HG03097 (cell line): ENCODE data around the gene AUH.

Source experiments
- ATAC-seq: cut with Tn5 transposase; IDR thresholded peaks from one replicate; pipeline ENCODE4 v1.9.1; 2021; ENCODE audit not compliant: unreplicated experiment, low FRiP score

Gene AUH

GRCh38 chr9:91256235-91256634 lies 105.5 kb downstream of the AUH start:
- ATAC-seq: no peak

- no peak for ATAC-seq
Observed at GRCh38 chr9:91255327-91255726, 106.4 kb downstream of the AUH start.

- no peak for ATAC-seq
Observed at GRCh38 chr9:91253488-91253887, 108.2 kb downstream of the AUH start.

- no peak for ATAC-seq
Observed at GRCh38 chr9:91248707-91249106, 113.0 kb downstream of the AUH start.

GRCh38 chr9:91247278-91247677 lies 114.4 kb downstream of the AUH start:
- ATAC-seq: no peak

GRCh38 chr9:91246846-91247245 lies 114.9 kb downstream of the AUH start:
- ATAC-seq: no peak

- no peak for ATAC-seq
Observed at GRCh38 chr9:91245431-91246313, 116.0 kb downstream of the AUH start.

GRCh38 chr9:91243029-91243428 lies 118.7 kb downstream of the AUH start:
- no peak for ATAC-seq

- ATAC-seq: no peak
Observed at GRCh38 chr9:91241909-91242308, 119.8 kb downstream of the AUH start.

GRCh38 chr9:91240596-91241165 lies 121.0 kb downstream of the AUH start:
- ATAC-seq: no peak

GRCh38 chr9:91239367-91240111 lies 122.2 kb downstream of the AUH start:
- no peak for ATAC-seq

GRCh38 chr9:91234523-91234922 lies 127.2 kb downstream of the AUH start:
- ATAC-seq: no peak

GRCh38 chr9:91231619-91232018 lies 130.1 kb downstream of the AUH start:
- no peak for ATAC-seq

- ATAC-seq: no peak
Observed at GRCh38 chr9:91223000-91223399, 138.7 kb downstream of the AUH start.

- no peak for ATAC-seq
Observed at GRCh38 chr9:91222457-91222856, 139.3 kb downstream of the AUH start.

GRCh38 chr9:91221332-91221731 lies 140.4 kb downstream of the AUH start:
- ATAC-seq: no peak

GRCh38 chr9:91220491-91221135 lies 141.1 kb downstream of the AUH start:
- no peak for ATAC-seq

GRCh38 chr9:91220021-91220420 lies 141.7 kb downstream of the AUH start:
- ATAC-seq: no peak

- no peak for ATAC-seq
Observed at GRCh38 chr9:91219557-91219956, 142.2 kb downstream of the AUH start.

GRCh38 chr9:91217388-91217787 lies 144.3 kb downstream of the AUH start:
- no peak for ATAC-seq

- no peak for ATAC-seq
Observed at GRCh38 chr9:91214867-91215266, 146.9 kb downstream of the AUH start.
